Common myeloid progenitor, CD34-positive (primary cell): ENCODE measurements around the gene STK32C.

ENCODE experiments used
- CTCF ChIA-PET: fragments of 350-600 bp; sonication (Branson Sonifier 250); formaldehyde crosslinking; loops from one replicate; lab custom pipeline; 2021; ENCODE audit warnings: antibody characterized with exemption; lab: Charles Lee
- POLR2A ChIA-PET: fragments of 350-600 bp; sonication (Branson Sonifier 250); formaldehyde crosslinking; loops from one replicate; lab custom pipeline; 2021; ENCODE audit warnings: antibody characterized with exemption; lab: Charles Lee
- DNase-seq, 3 donors: peaks; one replicate each; pipeline versions ENCODE4 v3.0.0 to v3.0.0-alpha.2; 2013
- H3K27ac ChIP-seq, 2 experiments: 1 replicate in 1 of 2; 2 replicates in 1 of 2; pipeline ENCODE4 v1.7.0; 2013; ENCODE audit warnings: inconsistent platforms in 2 of 2, low read length in 2 of 2, mild to moderate bottlenecking in 2 of 2, low read depth in 1 of 2, moderate library complexity in 1 of 2; ENCODE audit not compliant: severe bottlenecking in 2 of 2, insufficient read depth in 1 of 2, poor library complexity in 1 of 2
- H3K27me3 ChIP-seq, 5 experiments: replicated peaks in 2 of 5; 1 replicate in 3 of 5; 2 replicates in 2 of 5; pipeline versions ENCODE4 v1.6.1 to v1.7.0; 2013; ENCODE audit warnings: low read length in 4 of 5, mild to moderate bottlenecking in 2 of 5, moderate library complexity in 2 of 5, inconsistent platforms in 1 of 5; ENCODE audit not compliant: insufficient read depth in 5 of 5, control insufficient read depth in 4 of 5
- H3K36me3 ChIP-seq, 4 experiments: 1 replicate in 2 of 4; 2 replicates in 2 of 4; pipeline versions ENCODE4 v1.6.1 to v1.7.0; 2013; ENCODE audit warnings: low read length in 3 of 4, control low read depth in 1 of 4, mild to moderate bottlenecking in 1 of 4; ENCODE audit not compliant: control insufficient read depth in 4 of 4, insufficient read depth in 4 of 4
- H3K4me1 ChIP-seq, 4 experiments: 1 replicate in 3 of 4; 2 replicates in 1 of 4; pipeline versions ENCODE4 v1.6.1 to v1.7.1; 2013; ENCODE audit warnings: low read length in 3 of 4, mild to moderate bottlenecking in 3 of 4, control low read depth in 1 of 4, inconsistent platforms in 1 of 4, moderate library complexity in 1 of 4; ENCODE audit not compliant: control insufficient read depth in 4 of 4, insufficient read depth in 4 of 4; ENCODE audit errors: control extremely low read depth in 1 of 4
- H3K4me3 ChIP-seq, 7 experiments: 1 replicate in 4 of 7; 2 replicates in 3 of 7; pipeline versions ENCODE4 v1.5.1 to v1.7.0; 2013; ENCODE audit warnings: mild to moderate bottlenecking in 7 of 7, low read length in 6 of 7, moderate library complexity in 6 of 7, inconsistent platforms in 2 of 7, low read depth in 2 of 7, control low read depth in 1 of 7; ENCODE audit not compliant: insufficient read depth in 4 of 7, control insufficient read depth in 1 of 7; ENCODE audit errors: extremely low read depth in 1 of 7
- H3K9me3 ChIP-seq, 5 experiments: 1 replicate in 4 of 5; 2 replicates in 1 of 5; pipeline versions ENCODE4 v1.6.1 to v1.7.1; 2013; ENCODE audit warnings: low read length in 4 of 5, mild to moderate bottlenecking in 2 of 5, inconsistent platforms in 1 of 5, low read depth in 1 of 5, moderate library complexity in 1 of 5; ENCODE audit not compliant: control insufficient read depth in 4 of 5, insufficient read depth in 2 of 5; ENCODE audit errors: control extremely low read depth in 1 of 5
- WGBS: methylation state at CpG from one replicate; pipeline ENCODE4 v1.1.5; 2013; ENCODE audit not compliant: insufficient coverage; 5-methylcytosine and 5-hydroxymethylcytosine counted together

Gene STK32C

GRCh38 chr10:132207536-132208461 lies 100.0 kb downstream of the STK32C start:
- no peak for DNase-seq
- Histone ChIP-seq H3K4me3 (no peak overlapping the region), H3K27ac (no peak overlapping the region), H3K27me3 (no peaks in the 10 kb centered on the region), H3K9me3 (peaks cover 0 to under 1% (median 0%) of the 10 kb centered on the region in 5 experiments), H3K4me1 (peaks cover 0 to 6% (median 2%) of the 10 kb centered on the region in 4 experiments), H3K36me3 (peaks cover 0 to 6% (median 1%) of the 10 kb centered on the region in 4 experiments)
- ChIA-PET CTCF (interaction anchor here (1.2 kb wide), 1 partner anchor 15 kb away, joined by 3 read pairs; no protein-coding TSS in a partner anchor), POLR2A (no interaction called here)
- WGBS, result 92% methylated on average over 38 of the region's 48 CpGs

- Histone ChIP-seq H3K4me1 (peaks cover 0 to 6% (median 2%) of the 10 kb centered on the region in 4 experiments), H3K27ac (no peak overlapping the region), H3K9me3 (no peaks in the 10 kb centered on the region), H3K27me3 (no peaks in the 10 kb centered on the region), H3K36me3 (peaks cover 0 to 2% (median under 1%) of the 10 kb centered on the region in 4 experiments), H3K4me3 (no peak overlapping the region)
- WGBS, result 95% methylated on average over 23 of the region's 29 CpGs
- ChIA-PET POLR2A (no interaction called here), CTCF (interaction anchor here (1.2 kb wide), 1 partner anchor 15 kb away, joined by 3 read pairs; no protein-coding TSS in a partner anchor)
- no peak for DNase-seq
Measured at GRCh38 chr10:132206806-132207535, 100.8 kb downstream of the STK32C start.

GRCh38 chr10:132206377-132206745 lies 101.4 kb downstream of the STK32C start:
- POLR2A ChIA-PET, result no interaction called here
- WGBS, result 86% methylated on average over 9 of the region's 11 CpGs
- H3K4me1 ChIP-seq, result peaks cover 0 to 6% (median 2%) of the 10 kb centered on the region in 4 experiments
- peaks cover 0 to 2% (median under 1%) of the 10 kb centered on the region in 4 experiments for H3K36me3 ChIP-seq
- CTCF ChIA-PET, result interaction anchor here (1.2 kb wide), 1 partner anchor 14 kb away, joined by 3 read pairs; no protein-coding TSS in a partner anchor
- no peak overlapping the region for H3K27ac ChIP-seq
- no peak for DNase-seq
- no peaks in the 10 kb centered on the region for H3K27me3 ChIP-seq
- H3K4me3 ChIP-seq, result no peak overlapping the region
- no peaks in the 10 kb centered on the region for H3K9me3 ChIP-seq

- Histone ChIP-seq H3K27me3 (no peaks in the 10 kb centered on the region), H3K9me3 (no peaks in the 10 kb centered on the region), H3K36me3 (peaks cover 0 to 2% (median under 1%) of the 10 kb centered on the region in 4 experiments), H3K4me3 (no peak overlapping the region), H3K4me1 (peaks cover 0 to 6% (median 2%) of the 10 kb centered on the region in 4 experiments), H3K27ac (no peak overlapping the region)
- no peak for DNase-seq
- POLR2A ChIA-PET, result interaction anchor here (0.7 kb wide), 1 partner anchor 375 kb away, joined by 5 read pairs; no protein-coding TSS in a partner anchor
- CTCF ChIA-PET, result no interaction called here
- WGBS, result 91% methylated on average over 22 of the region's 37 CpGs
Measured at GRCh38 chr10:132205650-132206376, 101.9 kb downstream of the STK32C start.

- no peaks in the 10 kb centered on the region for H3K27me3 ChIP-seq
- ChIA-PET POLR2A (interaction anchor here (0.7 kb wide), 1 partner anchor 374 kb away, joined by 5 read pairs; no protein-coding TSS in a partner anchor), CTCF (no interaction called here)
- DNase-seq, result no peak
- peaks cover 0 to 2% (median under 1%) of the 10 kb centered on the region in 4 experiments for H3K36me3 ChIP-seq
- no peak overlapping the region for H3K4me3 ChIP-seq
- H3K27ac ChIP-seq, result no peak overlapping the region
- 95% methylated on average over 26 of the region's 28 CpGs for WGBS
- peaks cover 0 to 6% (median 2%) of the 10 kb centered on the region in 4 experiments for H3K4me1 ChIP-seq
- H3K9me3 ChIP-seq, result no peaks in the 10 kb centered on the region
Measured at GRCh38 chr10:132204781-132205473, 102.8 kb downstream of the STK32C start.

- H3K36me3 ChIP-seq, result peaks cover 0 to 2% (median under 1%) of the 10 kb centered on the region in 4 experiments
- POLR2A ChIA-PET, result no interaction called here
- no peak overlapping the region for H3K27ac ChIP-seq
- no peak for DNase-seq
- WGBS, result 90% methylated on average over 17 of the region's 20 CpGs
- peaks cover 0 to 6% (median 2%) of the 10 kb centered on the region in 4 experiments for H3K4me1 ChIP-seq
- H3K9me3 ChIP-seq, result no peaks in the 10 kb centered on the region
- H3K27me3 ChIP-seq, result no peaks in the 10 kb centered on the region
- H3K4me3 ChIP-seq, result no peak overlapping the region
- CTCF ChIA-PET, result no interaction called here
Measured at GRCh38 chr10:132204078-132204780, 103.5 kb downstream of the STK32C start.
